OCI-LY7 (cell line): ENCODE data around the gene ITGB6. TPM values are rescaled to one million over a fixed set of nuclear protein-coding genes. Genes with fewer than 3 reads are reported as not detected.

Experiments
- BruUV-seq: library from RNA; stranded (reverse); fragments of 400-500 nt; replicated peaks from 2 replicates; lab custom pipeline; 2021; lab: Mats Ljungman, UMichigan
- CTCF ChIA-PET: fragments of 300-600 bp; sonication (Branson Sonifier 250); formaldehyde crosslinking; loops from one replicate; lab custom pipeline; 2022; ENCODE audit warnings: antibody characterized with exemption; ENCODE audit not compliant: unreplicated experiment; lab: Charles Lee
- POLR2A ChIA-PET: fragments of 300-600 bp; sonication (Branson Sonifier 250); formaldehyde crosslinking; loops from one replicate; lab custom pipeline; 2022; ENCODE audit warnings: antibody characterized with exemption; lab: Charles Lee
- DNase-seq: peaks from one replicate; pipeline ENCODE4 v3.0.0-alpha.2; 2015; ENCODE audit warnings: low spot score
- H2AFZ ChIP-seq: fragments of 200-600 bp; sonication (generic), shearing (Covaris generic); 2 replicates; pipeline ENCODE4 v1.6.1; 2014; ENCODE audit warnings: mild to moderate bottlenecking, antibody characterized with exemption, low read length, moderate library complexity
- H3K27ac ChIP-seq: fragments of 200-600 bp; sonication (generic); 2 replicates; pipeline ENCODE4 v1.5.1; 2014; ENCODE audit warnings: mixed run types, low read depth, mild to moderate bottlenecking, moderate library complexity, low read length, inconsistent platforms; ENCODE audit not compliant: poor library complexity, severe bottlenecking
- H3K36me3 ChIP-seq: fragments of 200-600 bp; sonication (generic); 2 replicates; pipeline ENCODE4 v1.6.1; 2014; ENCODE audit warnings: mild to moderate bottlenecking, antibody characterized with exemption, low read length, moderate library complexity, mixed read lengths; ENCODE audit not compliant: insufficient read depth
- H3K4me1 ChIP-seq: fragments of 200-600 bp; sonication (generic); 2 replicates; pipeline ENCODE4 v1.5.1; 2014; ENCODE audit warnings: mild to moderate bottlenecking, low read length; ENCODE audit not compliant: insufficient read depth, poor library complexity, severe bottlenecking
- H3K4me2 ChIP-seq: fragments of 200-600 bp; sonication (generic); 2 replicates; pipeline ENCODE4 v1.6.1; 2014; ENCODE audit warnings: mild to moderate bottlenecking, low read length
- H3K4me3 ChIP-seq: fragments of 200-600 bp; sonication (generic); 2 replicates; pipeline ENCODE4 v1.5.1; 2014; ENCODE audit warnings: mild to moderate bottlenecking, low read depth, low read length; ENCODE audit not compliant: poor library complexity, severe bottlenecking
- H3K79me2 ChIP-seq: fragments of 200-600 bp; sonication (generic); 2 replicates; pipeline ENCODE4 v1.6.1; 2016; ENCODE audit warnings: low read depth, mild to moderate bottlenecking, low read length, moderate library complexity, mixed read lengths; ENCODE audit not compliant: insufficient read depth
- H3K9me2 ChIP-seq: fragments of 200-600 bp; sonication (generic); 2 replicates; pipeline ENCODE4 v1.6.1; 2016; ENCODE audit warnings: mild to moderate bottlenecking, low read length, mixed read lengths; ENCODE audit not compliant: insufficient read depth
- H3K9me3 ChIP-seq: fragments of 200-600 bp; sonication (generic); 2 replicates; pipeline ENCODE4 v1.6.1; 2014; ENCODE audit warnings: mild to moderate bottlenecking, mixed run types, low read length, mixed read lengths
- H4K20me1 ChIP-seq: fragments of 200-600 bp; sonication (generic); 2 replicates; pipeline ENCODE4 v1.6.1; 2014; ENCODE audit warnings: mild to moderate bottlenecking, antibody characterized with exemption, low read length, moderate library complexity, mixed read lengths; ENCODE audit not compliant: insufficient read depth
- EZH2phosphoT487 ChIP-seq: fragments of 200-600 bp; sonication (generic); IDR thresholded peaks from 2 replicates; pipeline ENCODE4 v1.6.1; 2018; ENCODE audit warnings: low read depth, borderline replicate concordance, mild to moderate bottlenecking, mixed run types, antibody characterized with exemption, low read length, moderate library complexity, mixed read lengths
- intact Hi-C: fragments of 100-400 bp; cut with micrococcal nuclease; formaldehyde crosslinking; loops from one replicate; pipeline ENCODE4 v1.10.0; 2022; ENCODE audit not compliant: unreplicated experiment
- total RNA-seq, 2 experiments: library from RNA; depleted of rRNA in 1 of 2; stranded (reverse); fragments of >200 nt in 1 of 2; shearing (Covaris generic) in 1 of 2; gene quantifications; 2 replicates each; pipeline ENCODE4 v1.2.3, GENCODE V29; 2014 to 2022
- TF ChIP-seq, protein P1 (sequence below): fragments of 200-600 bp; sonication (generic); conservative IDR thresholded peaks from 2 replicates; pipeline ENCODE4 v1.5.1; 2014; ENCODE audit warnings: mild to moderate bottlenecking, antibody characterized with exemption, low read length, moderate library complexity, mixed read lengths

Gene ITGB6
- total RNA-seq, 2 experiments from 2014 or later, result not detected

DNA sequence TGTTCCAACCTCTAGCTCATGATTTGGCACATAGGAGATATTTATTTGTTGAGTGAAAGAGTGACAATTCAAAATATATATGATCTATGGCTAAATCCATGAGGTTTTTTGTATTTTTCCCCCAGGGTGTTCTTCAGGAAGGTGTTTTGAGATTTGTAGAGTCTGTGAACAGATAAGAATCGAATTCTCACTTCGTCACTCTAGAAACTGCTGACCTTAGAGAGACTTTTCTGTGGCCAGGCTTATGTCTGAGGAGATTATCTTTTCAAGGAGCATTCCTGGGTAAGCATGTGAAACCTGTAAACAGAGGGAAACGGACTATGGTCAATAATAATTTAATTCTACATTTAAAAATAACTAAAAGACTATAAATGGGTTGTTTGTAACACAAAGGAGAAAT is 849 bp upstream of the ITGB6 start:
- no TSS peak for BruUV-seq
- ChIA-PET POLR2A (no interaction called here), CTCF (no interaction called here)
- no peak overlapping the region for H2AFZ ChIP-seq
- H3K4me2 ChIP-seq, result no peak overlapping the region
- TF ChIP-seq, protein P1, sequence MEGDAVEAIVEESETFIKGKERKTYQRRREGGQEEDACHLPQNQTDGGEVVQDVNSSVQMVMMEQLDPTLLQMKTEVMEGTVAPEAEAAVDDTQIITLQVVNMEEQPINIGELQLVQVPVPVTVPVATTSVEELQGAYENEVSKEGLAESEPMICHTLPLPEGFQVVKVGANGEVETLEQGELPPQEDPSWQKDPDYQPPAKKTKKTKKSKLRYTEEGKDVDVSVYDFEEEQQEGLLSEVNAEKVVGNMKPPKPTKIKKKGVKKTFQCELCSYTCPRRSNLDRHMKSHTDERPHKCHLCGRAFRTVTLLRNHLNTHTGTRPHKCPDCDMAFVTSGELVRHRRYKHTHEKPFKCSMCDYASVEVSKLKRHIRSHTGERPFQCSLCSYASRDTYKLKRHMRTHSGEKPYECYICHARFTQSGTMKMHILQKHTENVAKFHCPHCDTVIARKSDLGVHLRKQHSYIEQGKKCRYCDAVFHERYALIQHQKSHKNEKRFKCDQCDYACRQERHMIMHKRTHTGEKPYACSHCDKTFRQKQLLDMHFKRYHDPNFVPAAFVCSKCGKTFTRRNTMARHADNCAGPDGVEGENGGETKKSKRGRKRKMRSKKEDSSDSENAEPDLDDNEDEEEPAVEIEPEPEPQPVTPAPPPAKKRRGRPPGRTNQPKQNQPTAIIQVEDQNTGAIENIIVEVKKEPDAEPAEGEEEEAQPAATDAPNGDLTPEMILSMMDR, result no peak
- no peak for TF ChIP-seq EZH2phosphoT487
- H3K4me3 ChIP-seq, result no peak overlapping the region
- no peaks in the 10 kb centered on the region for H3K36me3 ChIP-seq
- H4K20me1 ChIP-seq, result no peaks in the 10 kb centered on the region
- no peak for DNase-seq
- H3K27ac ChIP-seq, result no peak overlapping the region
- H3K9me2 ChIP-seq, result no peaks in the 10 kb centered on the region
- intact Hi-C loops, result no loop called here
- H3K79me2 ChIP-seq, result no peaks in the 10 kb centered on the region
- no peaks in the 10 kb centered on the region for H3K4me1 ChIP-seq
- no peaks in the 10 kb centered on the region for H3K9me3 ChIP-seq

GRCh38 chr2:160199053-160199452 is 1.0 kb downstream of the ITGB6 start:
- POLR2A ChIA-PET, result no interaction called here
- BruUV-seq, result no TSS peak
- intact Hi-C loops, result no loop called here

DNA sequence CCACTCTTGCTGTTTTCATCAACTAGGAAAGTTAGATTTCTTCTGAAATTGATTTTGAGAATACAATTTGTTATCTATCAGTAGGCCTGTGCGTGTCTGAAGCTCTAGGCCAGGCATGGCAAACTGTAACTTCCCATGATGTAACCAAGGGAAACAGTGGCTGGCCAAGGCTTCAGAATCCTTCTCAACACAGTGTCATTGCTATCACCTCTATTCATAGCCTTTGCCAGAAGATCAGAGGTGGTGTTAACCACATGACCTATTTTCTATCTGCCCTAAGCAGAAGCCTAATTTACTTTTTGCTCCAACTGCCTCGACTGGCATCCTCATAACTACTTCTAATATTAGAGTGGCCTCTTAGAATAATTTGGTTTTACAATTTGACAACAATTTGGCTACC is 2.5 kb downstream of the ITGB6 start:
- H3K4me3 ChIP-seq, result no peak overlapping the region
- no peak overlapping the region for H3K27ac ChIP-seq
- intact Hi-C loops, result no loop called here
- BruUV-seq, result no TSS peak
- no peaks in the 10 kb centered on the region for H3K4me1 ChIP-seq
- no peaks in the 10 kb centered on the region for H3K36me3 ChIP-seq
- CTCF ChIA-PET, result no interaction called here
- no peaks in the 10 kb centered on the region for H4K20me1 ChIP-seq
- no peak for DNase-seq
- no peak overlapping the region for H3K4me2 ChIP-seq
- no peaks in the 10 kb centered on the region for H3K79me2 ChIP-seq
- no peaks in the 10 kb centered on the region for H3K9me2 ChIP-seq
- TF ChIP-seq, protein P1, result no peak
- no peak for TF ChIP-seq EZH2phosphoT487
- no peaks in the 10 kb centered on the region for H3K9me3 ChIP-seq
- POLR2A ChIA-PET, result interaction anchor here (0.7 kb wide), 1 partner anchor 24 kb away, joined by 3 read pairs; no protein-coding TSS in a partner anchor
- H2AFZ ChIP-seq, result no peak overlapping the region

More at GRCh38 chr2:160199053-160199452, 1.0 kb downstream of the ITGB6 start:
- H3K36me3 ChIP-seq, result no peaks in the 10 kb centered on the region
- H2AFZ ChIP-seq, result no peak overlapping the region
- DNase-seq, result no peak
- no peaks in the 10 kb centered on the region for H3K9me3 ChIP-seq
- CTCF ChIA-PET, result no interaction called here
- no peak overlapping the region for H3K4me2 ChIP-seq
- no peak overlapping the region for H3K4me3 ChIP-seq
- no peaks in the 10 kb centered on the region for H3K9me2 ChIP-seq
- no peak overlapping the region for H3K27ac ChIP-seq
- H4K20me1 ChIP-seq, result no peaks in the 10 kb centered on the region
- no peaks in the 10 kb centered on the region for H3K79me2 ChIP-seq
- no peak for TF ChIP-seq EZH2phosphoT487
- TF ChIP-seq, protein P1, result no peak
- no peaks in the 10 kb centered on the region for H3K4me1 ChIP-seq
